Nephron (organoid): ENCODE results near the gene DDHD1.

Experiments
- H3K27ac Mint-ChIP-seq, 3 experiments: 2 replicates each; pipeline ENCODE4 v1.8.0; 2020; ENCODE audit warnings: mixed read lengths in 3 of 3, mild to moderate bottlenecking in 2 of 3, moderate library complexity in 1 of 3
- H3K27me3 Mint-ChIP-seq: 2 replicates; pipeline ENCODE4 v1.8.0; 2021; ENCODE audit warnings: low read depth, mild to moderate bottlenecking, moderate library complexity, mixed read lengths
- H3K36me3 Mint-ChIP-seq: 2 replicates; pipeline ENCODE4 v1.8.0; 2020; ENCODE audit warnings: low read depth, mixed read lengths
- H3K4me1 Mint-ChIP-seq: 2 replicates; pipeline ENCODE4 v1.8.0; 2020; ENCODE audit warnings: mixed read lengths
- H3K4me3 Mint-ChIP-seq, 3 experiments: 2 replicates each; pipeline ENCODE4 v1.8.0; 2020; ENCODE audit warnings: mild to moderate bottlenecking in 3 of 3, mixed read lengths in 3 of 3, moderate library complexity in 2 of 3
- H3K9me3 Mint-ChIP-seq: 2 replicates; pipeline ENCODE4 v1.8.0; 2020; ENCODE audit warnings: mixed read lengths
- TF ChIP-seq, protein P1 (sequence below), 3 experiments: fragments of 200-600 bp; sonication (generic); IDR thresholded peaks; one replicate each; pipeline ENCODE4 v1.5.0; 2021; ENCODE audit warnings: antibody characterized with exemption in 3 of 3; ENCODE audit not compliant: unreplicated experiment in 3 of 3

The DDHD1 gene

DNA sequence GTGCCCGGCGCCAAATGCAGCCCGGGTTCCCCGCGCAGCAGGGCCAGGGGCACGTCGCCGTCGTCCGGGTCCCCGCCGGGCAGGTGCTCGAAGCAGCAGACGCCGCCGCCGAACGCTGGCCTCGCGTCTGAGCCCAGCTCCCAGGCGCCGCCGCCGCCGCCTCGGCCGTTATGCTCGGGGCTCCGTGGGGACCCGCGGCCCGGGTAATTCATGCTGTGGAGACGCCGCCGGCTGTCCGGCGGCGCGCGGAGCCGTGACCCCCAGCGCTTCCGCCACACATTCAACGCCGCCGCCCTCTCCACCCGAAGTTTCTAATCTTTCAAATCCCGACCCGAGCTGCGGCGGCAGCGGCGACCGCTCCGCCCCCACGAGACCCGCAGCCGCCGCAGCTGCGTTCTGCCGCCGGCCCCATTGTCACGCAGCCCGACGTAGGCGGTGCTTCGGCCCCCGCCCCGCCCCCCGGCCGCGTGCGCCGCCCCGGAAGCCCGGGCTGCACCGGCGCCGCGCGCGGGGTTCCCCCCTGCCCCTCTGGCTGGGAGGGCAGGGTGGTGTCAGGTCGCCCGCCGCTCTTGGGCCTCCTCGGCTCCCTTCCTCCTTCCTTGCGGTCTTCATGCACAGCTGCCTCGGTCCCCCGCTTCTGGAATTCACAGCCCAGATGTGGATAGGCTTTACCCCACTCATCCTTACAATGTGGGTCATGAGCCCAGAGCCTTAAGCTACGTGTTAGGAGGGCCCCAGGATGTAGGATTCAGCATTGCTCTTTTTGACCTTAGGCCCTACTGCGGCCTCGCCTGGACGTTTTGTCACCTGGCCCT is at the start of gene DDHD1:
DDHD1 (minus strand) TSS at position 437 of the 815 bp plus-strand sequence; CDS start at position 212, 225 bp downstream.
- H3K4me3 Mint-ChIP-seq = peak within 1 kb of the TSS; percentile 93 to 99 (median 94)
- H3K27ac Mint-ChIP-seq = peak within 1 kb of the TSS; percentile 64 to 84 (median 79)
- peaks cover 20% of the 10 kb centered on the region for H3K4me1 Mint-ChIP-seq
- peaks cover 3% of the 10 kb centered on the region for H3K9me3 Mint-ChIP-seq
- peaks cover 4% of the 10 kb centered on the region for H3K36me3 Mint-ChIP-seq
- TF ChIP-seq, protein P1, sequence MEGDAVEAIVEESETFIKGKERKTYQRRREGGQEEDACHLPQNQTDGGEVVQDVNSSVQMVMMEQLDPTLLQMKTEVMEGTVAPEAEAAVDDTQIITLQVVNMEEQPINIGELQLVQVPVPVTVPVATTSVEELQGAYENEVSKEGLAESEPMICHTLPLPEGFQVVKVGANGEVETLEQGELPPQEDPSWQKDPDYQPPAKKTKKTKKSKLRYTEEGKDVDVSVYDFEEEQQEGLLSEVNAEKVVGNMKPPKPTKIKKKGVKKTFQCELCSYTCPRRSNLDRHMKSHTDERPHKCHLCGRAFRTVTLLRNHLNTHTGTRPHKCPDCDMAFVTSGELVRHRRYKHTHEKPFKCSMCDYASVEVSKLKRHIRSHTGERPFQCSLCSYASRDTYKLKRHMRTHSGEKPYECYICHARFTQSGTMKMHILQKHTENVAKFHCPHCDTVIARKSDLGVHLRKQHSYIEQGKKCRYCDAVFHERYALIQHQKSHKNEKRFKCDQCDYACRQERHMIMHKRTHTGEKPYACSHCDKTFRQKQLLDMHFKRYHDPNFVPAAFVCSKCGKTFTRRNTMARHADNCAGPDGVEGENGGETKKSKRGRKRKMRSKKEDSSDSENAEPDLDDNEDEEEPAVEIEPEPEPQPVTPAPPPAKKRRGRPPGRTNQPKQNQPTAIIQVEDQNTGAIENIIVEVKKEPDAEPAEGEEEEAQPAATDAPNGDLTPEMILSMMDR (IDR thresholded peaks at IDR 0.05; ENCODE audit: unreplicated experiment in 3 of 3) = no peak
- H3K27me3 Mint-ChIP-seq = no peaks in the 10 kb centered on the region

DNA sequence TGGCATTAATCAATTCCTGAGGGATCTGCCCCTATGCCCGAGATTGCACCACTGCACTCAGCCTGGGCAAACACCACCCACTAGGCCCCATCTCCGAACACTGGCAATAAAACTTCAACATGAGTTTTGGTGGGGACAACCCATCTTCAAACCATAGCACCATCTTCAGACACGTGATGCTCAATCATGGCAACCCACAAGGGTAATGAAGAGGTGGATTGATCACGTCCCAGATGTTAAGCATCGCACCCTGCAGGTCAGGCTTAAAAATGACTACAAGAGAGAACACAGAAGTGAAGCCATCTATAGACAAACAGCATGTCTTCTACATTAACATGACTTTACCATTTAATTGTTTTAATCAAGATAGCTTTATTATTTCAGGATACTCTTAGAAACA is 42.8 kb upstream of the DDHD1 start:
- Mint-ChIP-seq H3K27ac (no peak overlapping the region), H3K4me1 (peaks cover 16% of the 10 kb centered on the region), H3K36me3 (no peaks in the 10 kb centered on the region), H3K4me3 (no peak overlapping the region), H3K27me3 (peaks cover 7% of the 10 kb centered on the region), H3K9me3 (peaks cover 18% of the 10 kb centered on the region)
- TF ChIP-seq, protein P1 (IDR thresholded peaks at IDR 0.05; ENCODE audit: unreplicated experiment in 3 of 3) = no peak

DNA sequence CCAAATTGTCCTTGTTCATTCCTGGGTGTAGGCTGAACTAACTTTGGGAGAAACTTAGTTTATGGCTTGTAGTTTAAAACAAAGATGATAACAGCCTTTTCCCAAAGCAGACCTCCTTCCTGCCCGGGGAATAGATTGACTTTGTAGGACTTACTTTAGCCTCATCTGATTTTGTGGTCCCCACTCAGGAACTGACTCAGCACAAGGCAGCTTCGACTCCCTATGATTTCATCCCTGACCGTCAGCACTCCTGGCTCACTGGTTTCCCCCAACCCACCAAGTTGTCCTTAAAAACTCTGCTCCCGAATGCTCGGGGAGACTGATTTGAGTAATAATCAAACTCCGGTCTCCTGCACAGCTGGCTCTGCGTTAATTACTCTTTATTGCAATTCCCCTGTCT is 40.1 kb upstream of the DDHD1 start:
- TF ChIP-seq, protein P1 (IDR thresholded peaks at IDR 0.05; ENCODE audit: unreplicated experiment in 3 of 3) = no peak
- Mint-ChIP-seq H3K36me3 (no peaks in the 10 kb centered on the region), H3K4me3 (no peak overlapping the region), H3K9me3 (peaks cover 4% of the 10 kb centered on the region), H3K27ac (no peak overlapping the region), H3K4me1 (peaks cover 18% of the 10 kb centered on the region), H3K27me3 (peaks cover 3% of the 10 kb centered on the region)

DNA sequence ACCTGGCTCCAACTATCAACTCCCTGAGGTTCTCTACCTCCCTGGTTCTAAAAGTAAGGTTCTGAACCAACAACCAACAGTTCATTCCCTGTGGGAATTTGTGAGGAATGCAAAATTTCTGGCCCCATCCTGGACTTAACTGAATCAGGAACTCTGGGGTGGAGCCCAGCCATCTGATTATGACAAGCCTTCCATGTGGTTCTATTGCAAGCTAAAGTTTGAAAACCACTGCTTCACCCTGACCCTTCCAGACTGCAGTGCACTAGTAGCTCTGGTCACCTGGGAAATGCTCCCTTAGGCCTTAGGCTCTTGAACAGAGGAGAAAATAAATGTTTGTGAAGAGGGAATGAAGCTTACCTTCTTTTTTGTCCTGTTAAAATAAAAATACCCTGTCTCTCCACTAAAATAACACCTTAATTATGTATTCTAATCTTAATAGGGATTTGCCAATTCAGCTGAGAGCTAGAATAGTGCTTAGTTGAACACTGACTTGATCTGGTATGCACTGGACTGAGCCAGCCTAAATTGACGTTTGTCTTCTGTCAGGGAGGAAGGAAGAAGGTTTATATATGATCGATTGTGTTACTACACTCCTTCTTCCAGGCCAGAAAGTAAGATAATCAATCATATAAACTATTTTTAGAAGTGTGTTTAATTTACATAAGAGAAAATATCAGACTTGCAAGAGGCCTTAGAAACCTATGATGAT is 39.1 kb upstream of the DDHD1 start:
- TF ChIP-seq, protein P1 (IDR thresholded peaks at IDR 0.05; ENCODE audit: unreplicated experiment in 3 of 3) = no peak

DNA sequence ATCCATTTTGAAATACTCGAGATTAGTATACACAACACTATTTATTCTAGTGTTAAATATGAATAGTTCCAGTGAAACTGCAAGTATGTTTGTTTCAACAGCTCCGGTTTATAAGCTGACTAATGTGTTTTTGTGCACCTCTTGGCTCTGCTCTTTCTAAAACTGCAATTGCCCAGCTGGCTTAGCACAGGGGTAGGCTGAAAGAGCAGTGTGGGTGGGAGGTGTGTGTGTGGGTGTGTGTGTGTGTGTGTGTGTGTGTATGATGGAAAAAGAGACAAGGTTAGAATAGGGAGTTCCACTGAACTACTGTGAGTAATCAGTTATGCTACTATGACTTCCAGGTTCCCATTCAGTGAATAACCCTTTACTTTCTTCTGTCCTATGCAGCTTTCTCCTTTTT is 37.8 kb upstream of the DDHD1 start:
- Mint-ChIP-seq H3K4me1 (peaks cover 28% of the 10 kb centered on the region), H3K27ac (no peak overlapping the region), H3K27me3 (no peaks in the 10 kb centered on the region), H3K4me3 (no peak overlapping the region), H3K36me3 (no peaks in the 10 kb centered on the region), H3K9me3 (no peaks in the 10 kb centered on the region)
- TF ChIP-seq, protein P1 (IDR thresholded peaks at IDR 0.05; ENCODE audit: unreplicated experiment in 3 of 3) = no peak

More for the DNA sequence above, 39.1 kb upstream of the DDHD1 start:
- no peak overlapping the region for H3K27ac Mint-ChIP-seq
- no peaks in the 10 kb centered on the region for H3K36me3 Mint-ChIP-seq
- H3K27me3 Mint-ChIP-seq = peaks cover 3% of the 10 kb centered on the region
- H3K9me3 Mint-ChIP-seq = no peaks in the 10 kb centered on the region
- peaks cover 24% of the 10 kb centered on the region for H3K4me1 Mint-ChIP-seq
- no peak overlapping the region for H3K4me3 Mint-ChIP-seq
